Erythroblast (primary cell): ENCODE data around the gene ADARB1.

Experiments used
- GATA1 ChIP-seq: IDR thresholded peaks from 2 replicates; pipeline ENCODE4 v1.6.1; 2011; ENCODE audit warnings: low read depth, mild to moderate bottlenecking, control low read depth, low read length, moderate library complexity
- POLR2A ChIP-seq: IDR thresholded peaks from 2 replicates; pipeline ENCODE4 v1.6.1; 2011; ENCODE audit warnings: mild to moderate bottlenecking, low read length

- TF ChIP-seq POLR2A (no peak), GATA1 (no peak)
Measured at GRCh38 chr21:45246386-45247320, 172.3 kb downstream of the ADARB1 start.
